Adipose tissue (tissue), 3 donors: ENCODE data around the gene BUD23. TPM values are rescaled to one million over a fixed set of nuclear protein-coding genes. Genes with fewer than 3 reads are reported as not detected.
"Not testable (repeated sequence)": the region's sequence is repeated elsewhere in the genome, so short reads cannot be mapped to it uniquely, and the experiment has no call there.

Experiments used
- H3K27ac ChIP-seq: one replicate; pipeline ENCODE4 v1.5.1; 2013; ENCODE audit warnings: low read depth, low read length
- WGBS, 3 donors: extraction: QIAGEN DNeasy Blood & Tissue Kit; methylation state at CpG; one replicate each; pipeline ENCODE4 v1.1.7; 2013; 5-methylcytosine and 5-hydroxymethylcytosine counted together
- polyA plus RNA-seq, 3 donors: library from polyadenylated mRNA; stranded (reverse); fragments of 200-250 nt; gene quantifications; one replicate each; pipeline ENCODE4 v1.2.3, GENCODE V29; 2013
- donor health status: healthy with polysubstance abuse.
- donor health status: Bipolar disorder and iron deficiency.
- donor health status: healthy.

BUD23 gene
- polyA plus RNA-seq, 3 donors, result 40.7 to 65.8 (median 46.4) TPM

- H3K27ac ChIP-seq, result no peak overlapping the region
- 60 to 85% (median 82%) methylated on average over 1 of the region's 1 CpG for WGBS, 3 donors
Measured at GRCh38 chr7:73712773-73713172, 29.4 kb downstream of the BUD23 start.

GRCh38 chr7:73713319-73713718 lies 29.9 kb downstream of the BUD23 start:
- not testable (repeated sequence) for H3K27ac ChIP-seq
- 91 to 95% (median 92%) methylated on average over 6 of the region's 6 CpGs for WGBS, 3 donors

GRCh38 chr7:73715648-73716317 lies 32.4 kb downstream of the BUD23 start:
- no peak overlapping the region for H3K27ac ChIP-seq
- 58 to 62% (median 61%) methylated on average over 16 of the region's 16 CpGs for WGBS, 3 donors

- no peak overlapping the region for H3K27ac ChIP-seq
- 60 to 78% (median 72%) methylated on average over 4 of the region's 4 CpGs for WGBS, 3 donors
Measured at GRCh38 chr7:73716318-73716890, 33.0 kb downstream of the BUD23 start.

GRCh38 chr7:73717025-73717807 lies 33.8 kb downstream of the BUD23 start:
- no peak overlapping the region for H3K27ac ChIP-seq
- 60 to 82% (median 61%) methylated on average over 13 of the region's 13 CpGs for WGBS, 3 donors

- WGBS, 3 donors, result 37 to 74% (median 44%) methylated on average over 10 of the region's 10 CpGs
- no peak overlapping the region for H3K27ac ChIP-seq
Measured at GRCh38 chr7:73717991-73718405, 34.6 kb downstream of the BUD23 start.

GRCh38 chr7:73718438-73718881 lies 35.1 kb downstream of the BUD23 start:
- WGBS, 3 donors, result 31 to 61% (median 36%) methylated on average over 9 of the region's 9 CpGs
- H3K27ac ChIP-seq, result no peak overlapping the region

- no peak within 1 kb of the TSS for H3K27ac ChIP-seq
- 1 to 2% (median 2%) methylated on average over 70 to 91 of the region's 96 CpGs for WGBS, 3 donors
Measured at GRCh38 chr7:73718905-73719805, 35.8 kb downstream of the BUD23 start, which contains the start of gene STX1A. TSS of gene STX1A (minus strand) at chr7:73719669. CDS start at chr7:73719631, 38 bp downstream.

- 12 to 15% (median 14%) methylated on average over 12 to 13 of the region's 16 CpGs for WGBS, 3 donors
- no peak overlapping the region for H3K27ac ChIP-seq
Measured at GRCh38 chr7:73719806-73720169, 36.4 kb downstream of the BUD23 start.

- WGBS, 3 donors, result 92 to 97% (median 95%) methylated on average over 9 of the region's 9 CpGs
- H3K27ac ChIP-seq, result not testable (repeated sequence)
Measured at GRCh38 chr7:73720443-73720842, 37.0 kb downstream of the BUD23 start.

GRCh38 chr7:73721377-73721817 lies 38.0 kb downstream of the BUD23 start:
- no peak overlapping the region for H3K27ac ChIP-seq
- 17 to 68% (median 35%) methylated on average over 3 of the region's 3 CpGs for WGBS, 3 donors

- 78 to 86% (median 81%) methylated on average over 4 of the region's 4 CpGs for WGBS, 3 donors
- not testable (repeated sequence) for H3K27ac ChIP-seq
Measured at GRCh38 chr7:73722182-73722581, 38.8 kb downstream of the BUD23 start.

GRCh38 chr7:73722785-73723184 lies 39.4 kb downstream of the BUD23 start:
- 60 to 66% (median 61%) methylated on average over 6 of the region's 6 CpGs for WGBS, 3 donors
- no peak overlapping the region for H3K27ac ChIP-seq

- no peak overlapping the region for H3K27ac ChIP-seq
- WGBS, 3 donors, result 87 to 95% (median 91%) methylated on average over 3 of the region's 3 CpGs
Measured at GRCh38 chr7:73723813-73724212, 40.4 kb downstream of the BUD23 start.

- no peak overlapping the region for H3K27ac ChIP-seq
- 45 to 86% (median 63%) methylated on average over 1 of the region's 1 CpG for WGBS, 3 donors
Measured at GRCh38 chr7:73726083-73726466, 42.7 kb downstream of the BUD23 start.

GRCh38 chr7:73727952-73728351 lies 44.6 kb downstream of the BUD23 start:
- no peak overlapping the region for H3K27ac ChIP-seq
- 61 to 77% (median 66%) methylated on average over 3 of the region's 3 CpGs for WGBS, 3 donors

- WGBS, 3 donors, result 57 to 65% (median 62%) methylated on average over 5 of the region's 5 CpGs
- no peak overlapping the region for H3K27ac ChIP-seq
Measured at GRCh38 chr7:73728551-73728950, 45.2 kb downstream of the BUD23 start.

GRCh38 chr7:73730485-73730884 lies 47.1 kb downstream of the BUD23 start:
- no peak overlapping the region for H3K27ac ChIP-seq
- 19 to 39% (median 35%) methylated on average over 3 of the region's 3 CpGs for WGBS, 3 donors
